GM18873 (cell line): ENCODE measurements around the gene AKIP1.
"Not testable (repeated sequence)": the region's sequence is repeated elsewhere in the genome, so short reads cannot be mapped to it uniquely, and the experiment has no call there.

Source experiments
- ATAC-seq: cut with Tn5 transposase; IDR thresholded peaks from one replicate; pipeline ENCODE4 v1.9.1; 2021; ENCODE audit warnings: mild to moderate bottlenecking, moderate library complexity, moderate number of reproducible peaks; ENCODE audit not compliant: unreplicated experiment, low FRiP score

Gene AKIP1

GRCh38 chr11:8913961-8914660 lies 3.1 kb downstream of the AKIP1 start:
- ATAC-seq = no peak

- ATAC-seq = no peak
Measured at GRCh38 chr11:8914661-8915018, 3.7 kb downstream of the AKIP1 start.

DNA sequence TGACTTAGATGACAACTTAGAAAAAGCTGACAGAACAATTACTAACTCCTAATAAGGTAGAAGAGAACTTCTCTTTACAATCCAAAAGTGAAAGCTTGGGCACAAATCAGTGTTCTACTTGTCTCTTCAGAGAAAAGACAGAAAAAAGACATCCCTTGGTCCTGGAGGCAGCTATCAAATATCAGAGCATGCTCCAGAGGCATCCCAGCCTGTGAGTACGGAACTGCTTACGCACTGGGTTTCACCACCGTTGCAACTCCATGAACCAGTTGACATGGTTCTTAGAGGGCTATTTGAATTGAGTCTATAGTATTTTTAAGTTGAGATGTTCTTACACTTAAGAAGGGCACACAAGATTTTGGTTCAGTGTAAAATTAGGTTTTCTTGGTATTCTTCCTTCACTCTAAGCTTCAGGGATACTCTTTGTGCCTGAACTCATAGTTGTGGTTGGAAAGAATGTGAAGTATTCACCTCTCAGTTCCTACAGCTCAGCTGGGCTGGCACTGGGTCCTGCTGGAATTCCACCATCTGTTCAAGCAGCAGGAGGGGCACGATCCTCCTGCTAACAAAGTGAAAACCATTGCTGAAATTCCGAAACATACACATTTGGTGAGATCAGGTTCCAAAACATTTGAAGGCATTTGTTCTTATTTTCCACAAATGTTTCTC lies 6.3 kb downstream of the AKIP1 start:
- no peak for ATAC-seq

DNA sequence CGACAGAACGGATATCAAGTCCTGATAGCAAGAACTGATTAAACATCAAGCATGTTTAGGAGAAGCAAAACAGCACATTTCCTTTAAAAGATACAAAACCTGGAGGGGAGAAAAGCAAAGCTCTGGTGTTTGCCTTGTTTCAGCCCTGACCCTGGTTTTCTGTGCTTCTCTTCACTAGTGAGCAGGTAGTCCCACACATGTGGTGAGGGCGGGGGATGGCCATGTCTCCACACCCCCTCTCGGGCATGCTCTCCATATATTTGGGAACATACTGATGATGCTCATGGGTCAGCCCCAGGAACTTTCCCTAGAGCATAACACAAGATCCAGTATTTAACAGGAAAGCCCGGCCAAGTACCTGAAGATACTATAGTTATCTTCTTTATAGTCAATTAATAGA lies 11.7 kb downstream of the AKIP1 start:
- no peak for ATAC-seq

GRCh38 chr11:8925711-8926110 lies 14.7 kb downstream of the AKIP1 start:
- ATAC-seq = no peak

DNA sequence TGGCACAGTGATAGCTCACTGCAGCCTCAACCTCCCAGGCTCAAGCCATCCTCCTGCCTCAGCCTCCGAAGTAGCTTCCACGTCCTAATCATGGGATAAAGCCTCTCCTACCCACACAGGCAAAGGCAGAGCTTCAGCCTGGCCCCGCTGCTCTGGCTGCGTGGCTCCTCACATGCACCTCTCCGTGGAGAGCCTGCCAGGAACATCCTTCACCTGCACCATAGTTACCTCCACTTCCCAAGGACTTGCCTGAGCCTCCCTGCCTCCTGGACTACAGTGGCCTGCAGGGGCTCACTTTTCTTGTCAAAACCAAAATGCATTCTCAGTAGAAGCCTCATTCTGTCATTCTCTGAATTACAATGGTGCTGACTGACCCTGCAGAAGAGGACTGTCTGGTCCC lies 15.2 kb downstream of the AKIP1 start:
- ATAC-seq = no peak

DNA sequence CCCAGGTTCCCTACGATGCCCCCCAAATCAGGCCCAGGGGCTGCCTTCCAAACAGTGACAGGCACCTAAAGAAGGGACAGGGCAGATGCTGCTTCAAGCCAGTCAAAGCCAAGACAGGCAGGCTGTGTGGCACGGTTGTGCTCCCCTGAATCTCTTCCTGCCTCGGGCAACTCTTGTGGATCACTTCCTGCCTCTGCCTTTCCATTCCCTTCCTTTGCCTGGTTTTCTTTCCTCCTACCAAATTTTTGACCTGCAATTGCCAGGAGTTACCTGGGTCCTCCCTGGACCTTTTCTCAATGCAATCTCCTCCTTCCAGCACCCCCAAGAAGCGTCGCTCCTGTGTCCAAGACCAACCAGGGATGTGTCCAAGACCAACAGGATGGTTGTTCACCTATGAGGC lies 16.2 kb downstream of the AKIP1 start:
- no peak for ATAC-seq

DNA sequence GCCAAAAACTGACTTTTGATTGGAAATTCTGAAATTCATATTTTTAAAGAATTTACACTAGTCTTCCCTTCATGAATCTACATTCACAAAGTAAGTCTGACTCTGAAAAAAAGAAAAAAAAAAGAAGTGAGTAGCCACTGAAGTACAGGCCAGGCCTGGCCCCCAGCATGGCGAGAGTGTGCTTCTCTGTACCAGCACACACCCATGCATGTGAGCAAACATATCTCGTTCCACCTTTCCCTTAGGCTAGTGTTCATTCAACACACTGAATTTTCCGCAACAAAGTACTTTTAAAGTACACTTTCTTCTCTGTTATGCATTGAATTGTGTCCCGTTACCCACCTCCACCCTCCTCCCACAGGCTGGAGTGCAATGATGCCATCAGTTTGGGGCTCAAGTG lies 17.2 kb downstream of the AKIP1 start:
- ATAC-seq = no peak

DNA sequence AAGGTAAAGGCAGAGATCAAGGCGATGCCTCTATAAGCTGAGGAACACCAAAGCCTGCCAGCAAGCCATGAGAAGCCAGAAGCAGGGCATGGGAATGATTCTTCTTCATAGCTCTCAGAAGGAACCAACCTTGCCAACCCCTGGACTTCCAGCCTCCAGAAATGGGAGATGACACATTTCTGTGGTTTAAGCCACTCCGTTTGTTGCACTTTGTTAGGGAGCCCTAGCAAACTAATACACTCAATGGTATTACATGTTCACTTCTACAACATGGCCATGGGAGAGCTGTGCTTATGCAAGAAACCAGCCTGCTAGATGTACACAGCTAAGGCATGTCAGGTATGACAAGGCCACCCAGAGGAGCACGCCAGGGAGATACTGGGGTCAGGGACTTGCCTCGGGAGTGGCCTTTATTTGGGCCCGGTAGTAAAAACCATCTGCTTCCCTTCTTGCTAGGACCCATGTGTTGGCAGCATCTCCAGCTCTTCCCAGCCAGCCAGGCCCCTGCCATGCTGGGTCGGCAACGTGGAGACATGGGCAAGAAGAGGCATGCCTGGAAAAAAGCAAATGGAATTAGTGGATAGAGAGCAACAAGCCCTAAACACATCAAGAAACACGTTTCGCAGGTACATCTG lies 18.1 kb downstream of the AKIP1 start:
- ATAC-seq = no peak

GRCh38 chr11:8930456-8931175 lies 19.6 kb downstream of the AKIP1 start:
- no peak for ATAC-seq

GRCh38 chr11:8932564-8933180 lies 21.7 kb downstream of the AKIP1 start, which contains the start of gene C11orf16:
C11orf16 (minus strand) TSS chr11:8932947; CDS start chr11:8932308, 639 bp downstream.
- no peak for ATAC-seq

DNA sequence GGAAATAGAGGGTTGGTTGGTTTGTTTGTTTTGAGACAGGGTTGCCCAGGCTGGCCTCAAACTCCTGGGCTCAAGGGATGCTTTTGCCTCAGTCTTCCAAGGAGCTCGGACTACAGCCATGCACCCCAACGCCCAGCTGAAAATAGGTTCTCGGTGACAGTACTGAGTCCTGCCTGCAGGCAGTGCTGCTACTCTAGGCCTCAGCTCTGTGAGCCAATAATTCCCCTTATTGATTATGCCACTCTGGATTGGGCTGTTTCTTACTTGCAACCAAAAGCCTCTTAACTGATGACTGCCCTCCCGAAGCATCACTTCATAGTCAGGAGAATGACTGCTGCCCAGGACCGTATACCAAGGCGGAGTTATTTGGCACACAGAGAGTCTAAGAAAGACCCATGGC lies 22.9 kb downstream of the AKIP1 start:
- no peak for ATAC-seq

DNA sequence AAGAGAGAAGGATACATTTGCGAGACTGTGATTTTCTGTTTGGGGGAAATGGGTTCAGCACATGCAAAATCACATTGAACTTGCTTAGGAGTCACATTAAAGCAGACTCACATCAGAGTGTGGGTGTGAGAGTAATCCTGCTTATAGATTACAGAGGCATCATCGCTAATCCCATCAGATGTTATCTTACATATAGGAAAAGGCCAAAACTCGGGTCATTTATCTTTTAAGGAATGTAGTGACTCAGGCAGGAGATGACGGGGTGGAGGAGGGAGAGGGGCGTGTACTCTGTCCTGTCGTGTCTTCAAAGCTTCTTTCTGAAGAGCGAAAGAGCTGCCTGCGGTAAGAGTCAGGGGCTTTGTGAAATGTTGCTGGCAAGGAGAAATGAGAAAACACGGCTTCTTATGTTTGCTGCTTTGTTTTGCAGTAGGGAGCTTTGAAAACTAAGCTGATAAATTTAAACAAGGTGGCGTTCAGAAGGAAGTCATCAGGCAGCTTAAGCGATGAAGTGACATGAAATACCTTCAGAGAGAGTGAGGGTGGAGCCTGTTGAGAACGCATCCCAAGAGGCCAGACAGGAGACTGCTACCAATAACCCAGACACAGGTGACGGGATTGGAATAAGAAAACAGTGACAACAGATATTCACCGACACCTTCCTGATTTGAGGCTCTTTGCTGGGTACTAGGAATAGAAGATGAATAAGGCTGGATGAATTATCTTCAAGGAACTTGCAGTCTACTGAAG lies 23.9 kb downstream of the AKIP1 start:
- no peak for ATAC-seq

DNA sequence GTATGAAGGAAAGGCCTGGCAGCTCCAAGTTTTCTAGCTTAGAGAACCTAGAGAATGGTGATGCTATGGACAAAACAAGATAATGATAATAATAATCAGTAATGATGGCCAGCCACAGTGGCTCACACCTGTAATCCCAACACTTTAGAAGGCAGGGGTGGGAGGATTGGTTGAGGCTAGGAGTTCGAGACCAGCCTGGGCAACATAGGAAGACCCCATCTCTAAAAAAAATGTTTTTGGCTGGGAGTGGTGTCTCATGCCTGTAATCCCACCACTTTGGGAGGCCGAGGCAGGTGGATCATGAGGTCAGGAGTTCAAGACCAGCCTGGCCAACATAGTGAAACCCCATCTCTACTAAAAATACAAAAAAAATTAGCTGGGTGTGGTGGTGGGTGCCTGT lies 24.8 kb downstream of the AKIP1 start:
- not testable (repeated sequence) for ATAC-seq

DNA sequence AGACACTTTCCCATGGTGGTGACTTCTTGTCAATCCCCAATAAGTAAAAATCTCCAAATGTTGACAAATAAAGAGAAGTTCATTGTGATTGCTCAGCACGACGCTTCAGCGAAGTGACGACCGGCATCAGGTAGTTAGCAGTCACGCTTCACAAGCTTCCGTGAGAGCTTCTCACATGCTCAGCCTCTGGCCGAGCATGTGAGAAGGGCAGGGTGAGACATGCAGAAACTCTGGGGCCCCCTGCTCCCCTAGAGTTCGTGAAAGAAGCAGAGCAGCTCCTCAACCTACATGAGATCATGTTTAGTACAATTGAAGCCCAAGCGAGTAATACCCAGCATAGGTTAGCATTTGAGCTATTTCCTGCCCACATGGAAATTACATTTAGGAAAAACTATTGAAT lies 26.2 kb downstream of the AKIP1 start:
- ATAC-seq = no peak

- no peak for ATAC-seq
Measured at GRCh38 chr11:8937659-8938058, 26.7 kb downstream of the AKIP1 start.

- no peak for ATAC-seq
Measured at GRCh38 chr11:8941341-8942103, 30.5 kb downstream of the AKIP1 start.

DNA sequence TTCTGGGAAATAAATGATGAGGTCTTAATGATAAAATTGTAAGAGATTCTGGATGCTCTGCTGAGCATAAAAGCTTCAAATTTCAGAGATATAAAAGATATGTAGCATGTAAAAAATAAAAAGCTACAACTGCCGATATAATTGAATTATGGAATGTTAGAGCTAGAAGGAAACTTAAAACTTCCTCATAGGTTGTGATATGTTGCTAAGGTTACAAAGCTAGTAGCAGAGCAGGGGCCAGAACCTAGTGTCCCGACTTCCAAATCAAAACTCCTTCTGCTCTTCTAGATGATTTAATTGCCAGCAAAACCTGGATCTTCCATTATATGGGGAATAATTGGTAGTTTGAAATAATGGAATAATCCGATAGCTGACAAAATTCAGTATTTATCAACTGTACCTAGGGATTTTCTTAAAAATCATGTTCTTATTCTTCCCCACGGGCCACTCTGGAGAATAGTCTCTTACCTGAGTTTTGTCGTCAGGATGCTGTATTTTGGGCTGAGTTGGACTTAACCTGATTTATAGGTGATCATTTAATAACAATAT lies 31.6 kb downstream of the AKIP1 start, which contains the start of gene ASCL3:
ASCL3 (minus strand) TSS at position 499 of the 549 bp plus-strand sequence. CDS start 4,855 bp downstream, outside the sequence.
- no peak for ATAC-seq
